CD4-positive, alpha-beta T cell treated with Interleukin-15 for 1 hour (primary cell): Measurements from ENCODE around the gene CTRB1.
"Not testable (repeated sequence)": the region's sequence is repeated elsewhere in the genome, so short reads cannot be mapped to it uniquely, and the experiment has no call there.

ENCODE experiments used
- DNase-seq: peaks from one replicate; pipeline ENCODE4 v3.0.0-alpha.2; 2020

The CTRB1 gene

GRCh38 chr16:75242436-75243078, 23.8 kb downstream of the CTRB1 start:
- DNase-seq: not testable (repeated sequence)

- no peak for DNase-seq
Measured at GRCh38 chr16:75243667-75244224, 25.0 kb downstream of the CTRB1 start.

- no peak for DNase-seq
Measured at GRCh38 chr16:75244225-75244809, 25.5 kb downstream of the CTRB1 start.

GRCh38 chr16:75244844-75245758, 26.3 kb downstream of the CTRB1 start:
- DNase-seq: no peak

- DNase-seq: no peak
Measured at GRCh38 chr16:75246504-75247205, 27.9 kb downstream of the CTRB1 start.

GRCh38 chr16:75247249-75247648, 28.5 kb downstream of the CTRB1 start:
- no peak for DNase-seq

- no peak for DNase-seq
Measured at GRCh38 chr16:75248142-75248535, 29.4 kb downstream of the CTRB1 start.

- no peak for DNase-seq
Measured at GRCh38 chr16:75248536-75249380, 30.0 kb downstream of the CTRB1 start.

GRCh38 chr16:75249441-75249840, 30.7 kb downstream of the CTRB1 start:
- DNase-seq: no peak

GRCh38 chr16:75250089-75250808, 31.5 kb downstream of the CTRB1 start:
- DNase-seq: no peak

GRCh38 chr16:75250809-75251279, 32.1 kb downstream of the CTRB1 start:
- DNase-seq: no peak

GRCh38 chr16:75251280-75252048, 32.7 kb downstream of the CTRB1 start, which contains the start of gene BCAR1:
Gene BCAR1, minus strand, starts transcription at chr16:75251624. Its CDS starts 142 bp downstream, at chr16:75251482.
- no peak for DNase-seq

- no peak for DNase-seq
Measured at GRCh38 chr16:75252049-75252864, 33.5 kb downstream of the CTRB1 start.

GRCh38 chr16:75252946-75253911, 34.4 kb downstream of the CTRB1 start:
- DNase-seq: no peak

- DNase-seq: no peak
Measured at GRCh38 chr16:75254359-75254837, 35.6 kb downstream of the CTRB1 start.

- DNase-seq: no peak
Measured at GRCh38 chr16:75256059-75256571, 37.3 kb downstream of the CTRB1 start.

- DNase-seq: no peak
Measured at GRCh38 chr16:75256696-75257343, 38.0 kb downstream of the CTRB1 start.
